Nephron progenitor cell (in vitro differentiated cells): ENCODE measurements around the gene ATG12.

Experiments
- DNase-seq: peaks from one replicate; pipeline ENCODE4 v3.0.0; 2021
- H3K27ac Mint-ChIP-seq: 2 replicates; pipeline ENCODE4 v1.8.0; 2021; ENCODE audit warnings: mild to moderate bottlenecking, moderate library complexity, mixed read lengths
- H3K27me3 Mint-ChIP-seq: 2 replicates; pipeline ENCODE4 v1.8.0; 2021; ENCODE audit warnings: mild to moderate bottlenecking, low read depth, mixed read lengths; ENCODE audit not compliant: poor library complexity
- H3K36me3 Mint-ChIP-seq: 2 replicates; pipeline ENCODE4 v1.8.0; 2021; ENCODE audit warnings: low read depth, mixed read lengths
- H3K4me1 Mint-ChIP-seq: 2 replicates; pipeline ENCODE4 v1.8.0; 2021; ENCODE audit warnings: mixed read lengths
- H3K4me3 Mint-ChIP-seq: 2 replicates; pipeline ENCODE4 v1.8.0; 2021; ENCODE audit warnings: mild to moderate bottlenecking, moderate library complexity, mixed read lengths
- H3K9me3 Mint-ChIP-seq: 2 replicates; pipeline ENCODE4 v1.8.0; 2021; ENCODE audit warnings: mild to moderate bottlenecking, moderate library complexity, mixed read lengths
- TF ChIP-seq, protein P1 (sequence below): fragments of 200-600 bp; sonication (generic); IDR thresholded peaks from 2 replicates; pipeline ENCODE4 v1.5.0; 2021; ENCODE audit warnings: antibody characterized with exemption

Gene ATG12

DNA sequence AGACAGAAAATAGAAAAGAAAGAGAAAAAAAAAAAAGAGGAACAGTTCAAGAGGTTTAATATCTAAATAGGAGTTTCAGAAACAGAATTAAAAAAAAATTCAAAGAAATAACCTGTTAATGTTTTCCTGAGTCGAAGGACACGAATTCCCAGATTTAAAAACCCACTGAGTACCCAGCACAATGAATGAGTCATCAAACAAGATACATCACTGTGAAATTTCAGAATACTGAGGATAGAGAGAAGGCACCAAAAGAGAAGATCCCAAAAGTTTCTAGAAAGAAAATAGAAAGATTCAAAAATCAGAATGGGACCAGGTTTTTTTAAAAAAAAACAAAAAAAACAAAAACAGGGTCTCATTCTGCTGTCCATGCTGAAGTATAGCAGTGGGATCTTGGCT lies 33.7 kb downstream of the ATG12 start:
- no peak overlapping the region for H3K4me3 Mint-ChIP-seq
- TF ChIP-seq, protein P1, sequence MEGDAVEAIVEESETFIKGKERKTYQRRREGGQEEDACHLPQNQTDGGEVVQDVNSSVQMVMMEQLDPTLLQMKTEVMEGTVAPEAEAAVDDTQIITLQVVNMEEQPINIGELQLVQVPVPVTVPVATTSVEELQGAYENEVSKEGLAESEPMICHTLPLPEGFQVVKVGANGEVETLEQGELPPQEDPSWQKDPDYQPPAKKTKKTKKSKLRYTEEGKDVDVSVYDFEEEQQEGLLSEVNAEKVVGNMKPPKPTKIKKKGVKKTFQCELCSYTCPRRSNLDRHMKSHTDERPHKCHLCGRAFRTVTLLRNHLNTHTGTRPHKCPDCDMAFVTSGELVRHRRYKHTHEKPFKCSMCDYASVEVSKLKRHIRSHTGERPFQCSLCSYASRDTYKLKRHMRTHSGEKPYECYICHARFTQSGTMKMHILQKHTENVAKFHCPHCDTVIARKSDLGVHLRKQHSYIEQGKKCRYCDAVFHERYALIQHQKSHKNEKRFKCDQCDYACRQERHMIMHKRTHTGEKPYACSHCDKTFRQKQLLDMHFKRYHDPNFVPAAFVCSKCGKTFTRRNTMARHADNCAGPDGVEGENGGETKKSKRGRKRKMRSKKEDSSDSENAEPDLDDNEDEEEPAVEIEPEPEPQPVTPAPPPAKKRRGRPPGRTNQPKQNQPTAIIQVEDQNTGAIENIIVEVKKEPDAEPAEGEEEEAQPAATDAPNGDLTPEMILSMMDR, result no peak
- no peak for DNase-seq
- peaks cover 85% of the 10 kb centered on the region for H3K36me3 Mint-ChIP-seq
- H3K27me3 Mint-ChIP-seq, result peaks cover 4% of the 10 kb centered on the region
- H3K27ac Mint-ChIP-seq, result no peak overlapping the region
- H3K4me1 Mint-ChIP-seq, result no peaks in the 10 kb centered on the region
- no peaks in the 10 kb centered on the region for H3K9me3 Mint-ChIP-seq

DNA sequence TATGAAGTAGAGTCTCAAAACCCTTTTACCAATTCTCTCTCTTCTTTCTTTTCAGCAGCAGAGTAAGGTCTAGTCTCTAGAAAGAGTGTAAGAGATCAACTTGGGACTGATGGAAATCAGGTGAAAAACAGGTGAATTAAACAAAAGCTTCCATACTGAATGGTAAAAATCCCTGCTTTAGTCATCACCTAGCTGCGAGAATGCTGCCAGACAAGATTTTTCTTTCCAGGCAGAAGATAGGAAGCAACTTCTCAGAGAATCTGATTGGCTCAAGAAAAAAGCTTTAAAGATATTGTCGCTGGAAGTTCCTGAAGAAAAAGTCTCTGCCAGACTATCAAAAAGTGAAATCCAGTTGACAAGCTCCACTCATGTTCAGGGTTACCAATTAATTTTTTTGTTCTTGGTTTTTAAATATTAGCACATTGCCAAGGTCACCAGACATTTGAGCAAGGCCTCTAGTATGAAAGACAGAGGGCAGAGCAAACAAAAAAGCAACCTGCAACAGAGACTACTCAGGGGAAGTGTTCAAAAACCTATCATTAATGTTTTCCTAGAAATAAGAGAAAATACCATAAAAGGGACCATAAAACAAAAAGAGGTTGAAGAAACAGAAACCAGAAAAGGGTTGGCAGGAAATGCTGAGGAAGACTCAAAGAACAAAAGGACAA lies 34.2 kb downstream of the ATG12 start:
- Mint-ChIP-seq H3K36me3 (peaks cover 81% of the 10 kb centered on the region), H3K9me3 (no peaks in the 10 kb centered on the region), H3K27me3 (no peaks in the 10 kb centered on the region), H3K27ac (no peak overlapping the region), H3K4me3 (no peak overlapping the region), H3K4me1 (no peaks in the 10 kb centered on the region)
- TF ChIP-seq, protein P1, result no peak
- no peak for DNase-seq

DNA sequence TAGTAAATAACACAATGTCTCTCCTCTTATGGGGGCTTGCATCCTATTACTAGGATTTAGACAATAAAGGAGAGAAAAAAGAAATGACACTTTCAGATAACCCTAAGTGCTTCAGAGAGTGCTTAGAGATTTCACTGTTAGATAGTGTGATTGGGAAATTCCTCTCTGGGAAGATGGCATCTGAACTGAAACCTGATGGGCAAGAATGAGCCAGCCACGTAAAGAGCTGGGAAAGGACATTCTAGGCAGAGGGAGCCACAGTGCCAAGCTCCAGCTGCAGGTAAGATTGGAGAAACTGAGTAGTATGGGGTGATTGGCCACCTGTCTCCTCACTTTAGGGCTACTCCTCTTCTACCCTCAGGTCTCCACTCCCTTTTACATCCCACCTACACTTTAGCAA lies 39.4 kb downstream of the ATG12 start:
- Mint-ChIP-seq H3K27ac (no peak overlapping the region), H3K4me1 (peaks cover 5% of the 10 kb centered on the region), H3K4me3 (no peak overlapping the region), H3K9me3 (no peaks in the 10 kb centered on the region), H3K36me3 (peaks cover 36% of the 10 kb centered on the region), H3K27me3 (no peaks in the 10 kb centered on the region)
- DNase-seq, result no peak
- TF ChIP-seq, protein P1, result no peak

DNA sequence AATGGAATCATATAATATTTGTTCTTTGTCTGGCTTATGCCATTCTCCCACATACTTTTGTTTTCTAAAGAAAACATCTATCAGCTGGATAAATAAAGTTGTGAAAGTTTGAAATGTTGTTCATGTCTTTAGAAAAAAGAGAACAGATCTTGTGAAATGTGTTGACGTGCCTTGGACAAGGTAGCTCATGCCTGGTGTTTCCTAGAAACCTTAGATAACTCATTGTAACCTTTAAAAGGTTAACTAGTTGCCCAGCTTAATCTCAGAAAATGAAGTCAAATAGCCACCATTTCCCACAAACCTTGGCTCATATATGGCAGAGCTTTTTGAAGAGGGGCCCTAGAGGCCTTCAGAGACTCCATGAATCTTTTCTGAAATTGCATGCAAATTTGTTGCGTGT lies 40.2 kb downstream of the ATG12 start:
- Mint-ChIP-seq H3K36me3 (peaks cover 30% of the 10 kb centered on the region), H3K9me3 (no peaks in the 10 kb centered on the region), H3K27ac (no peak overlapping the region), H3K4me3 (no peak overlapping the region), H3K27me3 (no peaks in the 10 kb centered on the region), H3K4me1 (peaks cover 11% of the 10 kb centered on the region)
- no peak for DNase-seq
- TF ChIP-seq, protein P1, result no peak

DNA sequence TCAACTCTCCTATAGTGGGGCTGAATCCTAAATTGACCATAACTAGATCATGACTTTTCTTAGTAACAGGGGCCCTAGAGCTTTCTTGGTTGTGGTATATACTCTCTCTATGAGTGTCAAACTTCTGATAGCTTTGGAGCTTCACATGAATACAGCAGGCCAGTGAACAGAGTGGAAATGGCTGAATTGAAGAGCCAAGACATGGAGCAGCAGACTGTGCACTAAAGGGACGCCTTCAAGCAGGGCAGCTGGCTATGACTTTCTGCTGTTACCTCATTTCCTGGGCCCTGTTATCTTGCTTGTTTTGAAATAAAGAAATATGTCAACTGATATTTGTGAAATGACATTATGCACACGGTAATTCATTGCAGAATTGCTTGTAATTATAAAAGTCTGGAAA lies 41.3 kb downstream of the ATG12 start:
- Mint-ChIP-seq H3K4me1 (peaks cover 11% of the 10 kb centered on the region), H3K27ac (no peak overlapping the region), H3K27me3 (no peaks in the 10 kb centered on the region), H3K4me3 (no peak overlapping the region), H3K9me3 (no peaks in the 10 kb centered on the region), H3K36me3 (peaks cover 20% of the 10 kb centered on the region)
- no peak for DNase-seq
- TF ChIP-seq, protein P1, result no peak

DNA sequence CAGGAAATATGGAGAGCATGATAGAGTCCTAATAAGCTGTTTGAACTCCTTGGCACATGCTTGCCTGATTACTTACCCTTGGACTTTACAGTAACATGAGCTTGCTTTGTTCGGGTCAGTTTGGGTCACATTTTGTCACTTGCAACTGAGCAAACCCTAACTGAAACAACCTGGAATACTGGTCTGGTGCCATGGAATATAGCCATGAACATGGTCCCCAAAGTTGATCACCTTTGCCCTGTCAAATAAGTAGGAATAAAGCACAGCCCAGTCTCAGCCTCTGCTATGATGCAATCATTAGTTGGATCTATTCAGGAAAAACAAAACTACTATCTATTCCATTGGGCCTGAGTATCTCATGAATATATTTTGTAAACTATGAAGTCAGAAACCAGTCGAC lies 43.1 kb downstream of the ATG12 start:
- Mint-ChIP-seq H3K4me1 (peaks cover 11% of the 10 kb centered on the region), H3K9me3 (no peaks in the 10 kb centered on the region), H3K36me3 (peaks cover 6% of the 10 kb centered on the region), H3K27ac (no peak overlapping the region), H3K27me3 (no peaks in the 10 kb centered on the region), H3K4me3 (no peak overlapping the region)
- TF ChIP-seq, protein P1, result no peak
- DNase-seq, result no peak
